GM19372 (cell line): ENCODE measurements around the gene NEUROD2.
"Not testable (repeated sequence)": the region's sequence is repeated elsewhere in the genome, so short reads cannot be mapped to it uniquely, and the experiment has no call there.

ENCODE experiments used
- ATAC-seq: cut with Tn5 transposase; IDR thresholded peaks from one replicate; pipeline ENCODE4 v1.9.1; 2021; ENCODE audit warnings: mild to moderate bottlenecking, low read depth, moderate library complexity; ENCODE audit not compliant: unreplicated experiment

NEUROD2 gene

GRCh38 chr17:39591958-39592954 lies 15.5 kb downstream of the NEUROD2 start:
- no peak for ATAC-seq

DNA sequence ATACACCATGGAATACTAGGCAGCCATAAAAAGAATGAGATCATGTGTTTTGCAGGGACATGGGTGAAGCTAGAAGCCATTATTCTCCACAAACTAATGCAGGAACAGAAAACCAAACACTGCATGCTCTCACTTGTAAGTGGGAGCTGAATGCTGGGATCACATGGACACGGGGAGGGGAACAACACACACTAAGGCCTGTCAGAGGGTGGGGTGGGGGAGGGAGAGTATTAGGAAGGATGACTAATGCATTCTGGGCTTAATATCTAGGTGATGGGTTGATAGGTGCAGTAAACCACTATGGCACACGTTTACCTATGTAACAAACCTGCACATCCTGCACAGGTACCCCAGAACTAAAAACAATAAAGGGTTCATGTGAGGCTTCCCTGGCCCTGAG lies 17.5 kb downstream of the NEUROD2 start:
- not testable (repeated sequence) for ATAC-seq

- no peak for ATAC-seq
Measured at GRCh38 chr17:39582658-39583057, 25.1 kb downstream of the NEUROD2 start.

DNA sequence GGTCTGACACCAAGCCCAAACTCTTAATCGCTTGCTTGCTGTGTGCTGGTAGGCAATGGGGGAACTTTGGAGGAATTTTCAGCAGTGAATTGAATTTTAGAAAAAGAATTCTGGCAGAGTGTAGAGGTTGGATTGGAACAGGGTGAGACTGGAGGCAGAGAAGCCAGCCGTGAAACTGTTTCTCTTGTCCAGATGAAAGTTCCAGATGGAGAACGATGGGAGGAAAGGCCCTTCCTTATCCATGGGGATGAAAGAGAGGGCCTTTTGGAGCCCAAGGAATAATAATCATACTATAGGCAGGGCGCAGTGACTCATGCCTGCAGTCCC lies 26.0 kb downstream of the NEUROD2 start:
- no peak for ATAC-seq

DNA sequence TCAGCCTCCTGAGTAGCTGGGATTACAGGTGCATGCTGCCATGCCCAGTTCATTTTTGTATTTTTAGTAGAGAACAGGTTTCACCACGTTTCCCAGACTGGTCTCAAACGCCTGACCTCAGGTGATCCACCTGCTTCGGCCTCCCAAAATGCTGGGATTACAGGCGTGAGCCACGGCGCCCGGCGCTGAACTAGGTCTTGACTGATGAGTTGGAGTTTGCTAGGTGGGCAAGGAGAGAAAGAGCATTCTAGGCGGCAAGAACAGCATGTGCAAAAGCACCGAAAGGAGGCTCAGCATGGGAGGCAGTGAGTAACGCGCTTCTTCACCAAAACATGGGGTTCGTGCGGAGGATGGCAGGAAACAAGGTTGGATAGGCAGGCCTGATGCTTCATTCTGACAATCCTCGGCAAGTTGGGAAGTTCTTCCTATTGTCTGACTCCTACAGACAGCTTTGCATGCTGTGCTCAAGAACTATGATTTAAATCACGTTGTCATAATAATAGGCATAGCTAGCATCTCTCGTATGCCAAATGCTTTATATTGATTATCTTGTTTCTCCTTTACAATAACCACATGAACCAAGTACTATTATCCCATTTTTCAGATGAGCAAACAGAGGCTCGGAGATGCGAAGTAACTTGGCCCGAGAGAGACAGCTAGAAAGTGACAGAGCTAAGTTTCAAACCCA lies 26.5 kb downstream of the NEUROD2 start:
- ATAC-seq: no peak

DNA sequence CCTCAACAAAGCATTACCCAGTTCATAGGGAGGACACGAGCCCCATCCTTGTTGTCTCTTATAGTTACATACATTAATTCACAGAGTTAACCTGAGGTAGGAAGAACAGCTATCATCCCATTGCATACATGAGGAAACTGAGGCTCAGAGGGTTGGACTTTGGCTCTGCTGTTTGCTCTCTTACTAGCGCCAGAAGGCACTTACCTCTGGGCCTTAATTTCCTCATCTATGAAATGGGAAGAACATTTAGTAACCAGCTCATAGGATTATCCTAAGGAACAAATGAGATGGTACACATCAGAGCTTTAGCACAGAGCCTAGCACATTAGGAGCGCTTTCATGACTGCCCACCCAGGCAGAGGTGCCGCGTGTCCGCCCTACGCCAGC lies 27.6 kb downstream of the NEUROD2 start:
- ATAC-seq: no peak

DNA sequence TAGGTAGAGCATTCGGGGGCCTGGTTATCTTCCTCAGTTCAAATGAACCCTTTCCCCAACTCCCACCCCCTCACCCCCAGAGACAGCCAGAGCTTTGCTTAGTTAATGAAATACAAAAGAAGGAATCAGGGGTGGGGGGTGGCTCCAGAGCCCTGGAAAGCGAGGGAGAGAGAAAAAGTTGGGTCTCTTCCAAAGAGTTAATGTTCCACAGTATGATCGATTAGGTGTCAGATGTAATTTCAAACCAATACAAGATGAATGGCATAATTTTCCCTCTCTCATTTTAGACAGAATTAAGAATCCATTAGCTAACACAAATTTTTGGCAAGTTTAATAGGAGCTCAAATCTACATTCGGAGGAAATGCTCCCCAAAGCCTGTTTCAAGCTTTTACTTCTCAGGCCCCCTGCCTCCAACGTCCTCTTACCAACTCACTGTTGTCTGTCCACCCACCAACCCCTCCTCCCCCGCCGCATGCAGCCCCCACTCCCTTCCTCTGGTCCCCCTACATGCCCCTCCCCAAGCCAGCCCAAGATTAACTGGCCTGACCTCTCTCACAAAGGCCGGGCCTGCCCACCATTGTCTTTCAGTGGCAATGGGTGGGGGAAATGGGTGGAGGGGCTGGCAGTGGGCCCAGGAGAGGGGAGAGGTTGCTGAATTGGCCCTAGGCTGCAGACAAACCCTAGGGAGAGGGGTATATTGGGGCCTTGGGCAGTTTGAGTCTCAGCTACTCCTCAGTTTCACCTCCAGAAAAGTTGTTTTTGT lies 28.2 kb downstream of the NEUROD2 start:
- ATAC-seq: no peak

DNA sequence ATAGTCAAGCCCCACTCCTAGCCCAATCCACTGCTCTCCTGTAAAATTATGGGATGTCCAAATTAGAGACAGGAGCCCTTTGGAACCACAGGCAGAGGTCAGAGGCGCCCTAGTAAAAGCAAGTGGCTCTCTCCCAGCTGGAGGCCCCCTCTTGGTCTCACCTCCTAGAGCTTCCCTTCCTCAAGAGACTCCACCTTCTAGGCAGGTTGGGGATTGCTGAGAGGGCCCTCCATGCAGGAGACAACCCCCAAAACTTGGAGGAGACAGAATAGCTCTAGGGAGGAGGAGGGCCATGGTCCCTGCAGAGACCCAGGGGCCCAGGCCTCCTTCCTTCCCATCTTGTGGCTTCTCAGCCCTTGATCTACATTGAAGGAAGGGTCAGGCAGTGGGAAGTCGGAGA lies 29.4 kb downstream of the NEUROD2 start:
- ATAC-seq: no peak

- no peak for ATAC-seq
Measured at GRCh38 chr17:39576187-39576586, 31.5 kb downstream of the NEUROD2 start.

DNA sequence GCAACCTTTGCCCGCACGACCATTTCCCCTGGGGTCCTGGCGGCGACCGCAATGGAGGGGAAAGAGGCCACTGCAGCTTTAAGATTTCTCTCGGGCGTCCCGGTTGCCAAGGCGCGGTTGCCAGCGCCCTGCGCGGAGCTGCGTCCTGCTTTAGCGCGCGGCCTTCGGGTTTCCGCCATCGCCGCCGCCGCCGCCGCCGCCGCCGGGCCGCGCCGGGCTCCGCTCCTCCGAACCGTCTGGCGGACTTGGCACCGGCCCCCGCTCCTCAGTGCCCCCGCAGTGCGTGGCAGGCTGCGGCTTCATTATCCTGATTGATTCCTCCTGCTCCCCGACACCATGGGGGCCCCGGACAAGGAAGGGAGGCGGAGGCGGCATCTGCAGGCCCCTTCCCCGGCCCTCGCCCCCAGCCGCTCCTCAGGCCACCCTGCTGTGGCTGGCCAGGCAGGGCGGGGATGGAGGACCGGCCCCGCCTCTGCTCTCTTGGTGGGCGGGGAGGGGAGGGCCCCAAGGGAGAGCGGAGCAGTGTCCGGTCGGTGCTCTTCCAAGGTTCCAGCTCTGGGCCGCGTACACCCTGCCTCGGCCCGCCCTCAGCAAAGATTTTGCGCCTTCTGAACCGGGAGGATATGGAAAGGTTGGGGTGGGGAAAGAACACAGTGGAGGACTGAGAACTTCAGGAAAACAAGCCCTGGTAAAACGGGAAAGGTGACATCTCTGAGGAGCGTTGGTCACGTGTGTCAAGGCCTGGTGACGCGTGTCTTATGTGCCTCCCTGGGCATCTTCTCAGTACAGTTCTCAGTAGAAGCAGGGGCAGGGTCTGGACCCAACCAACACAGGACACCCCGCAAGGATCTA lies 34.0 kb downstream of the NEUROD2 start:
- ATAC-seq: no peak

- no peak for ATAC-seq
Measured at GRCh38 chr17:39572121-39572520, 35.6 kb downstream of the NEUROD2 start.

DNA sequence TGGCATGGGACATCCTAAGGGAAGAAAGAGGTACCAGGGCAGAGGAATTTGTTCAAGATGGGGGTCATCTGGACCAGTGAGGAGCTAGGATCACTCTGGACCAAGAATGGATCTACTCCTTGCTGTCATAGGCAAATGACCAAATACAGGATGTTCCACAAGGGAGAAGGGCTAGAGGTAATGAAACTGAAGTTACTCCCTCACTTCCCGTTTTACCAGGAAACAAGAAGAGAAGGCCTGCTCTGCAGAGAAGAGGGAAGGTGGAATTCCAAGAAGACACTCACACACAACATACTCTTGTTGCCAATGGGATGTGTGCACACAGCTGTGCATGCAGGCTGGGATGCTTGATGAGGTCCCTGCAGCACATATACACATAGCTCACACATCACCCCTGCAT lies 38.6 kb downstream of the NEUROD2 start:
- ATAC-seq: no peak

- ATAC-seq: no peak
Measured at GRCh38 chr17:39568702-39569101, 39.0 kb downstream of the NEUROD2 start.

GRCh38 chr17:39566094-39566850 lies 41.4 kb downstream of the NEUROD2 start:
- no peak for ATAC-seq

- ATAC-seq: no peak
Measured at GRCh38 chr17:39564211-39564848, 43.4 kb downstream of the NEUROD2 start.

- ATAC-seq: no peak
Measured at GRCh38 chr17:39563476-39563875, 44.2 kb downstream of the NEUROD2 start.

DNA sequence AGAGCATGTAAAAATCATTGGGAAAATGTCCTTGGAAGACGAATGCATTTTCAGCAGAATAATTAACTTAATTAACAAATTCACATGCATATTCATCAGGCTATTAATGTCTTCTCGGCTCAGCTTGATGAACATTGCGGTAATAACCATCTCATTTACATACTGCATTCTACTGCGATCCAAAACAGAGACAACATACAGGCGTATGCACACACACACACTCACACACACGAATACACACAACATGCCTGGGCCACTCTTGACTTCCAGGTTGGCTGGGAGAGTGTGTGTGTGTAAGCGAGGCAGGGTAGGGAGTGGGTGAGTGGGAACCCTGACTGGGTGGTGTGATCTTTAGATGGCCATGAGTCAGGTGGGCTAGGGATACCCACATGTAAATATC lies 44.7 kb downstream of the NEUROD2 start:
- no peak for ATAC-seq

- ATAC-seq: no peak
Measured at GRCh38 chr17:39562395-39562794, 45.3 kb downstream of the NEUROD2 start.

- no peak for ATAC-seq
Measured at GRCh38 chr17:39556423-39556822, 51.3 kb downstream of the NEUROD2 start.
